ENCODE measurements around the gene TMEM86B.

GRCh38 chr19:55256562-55257460 is 28.2 kb upstream of the TMEM86B start:
- TF ChIP-seq MXI1 (IDR thresholded peaks at IDR 0.05; ENCODE audit: low read depth, low read length) = no peak
- TF ChIP-seq CTCF (IDR thresholded peaks at IDR 0.05) = no peak
- no peak for TF ChIP-seq YY1 (IDR thresholded peaks at IDR 0.05; ENCODE audit: low read depth)
- no peak for TF ChIP-seq EP300 (IDR thresholded peaks at IDR 0.05; ENCODE audit: borderline replicate concordance in 1 of 2, low read depth in 1 of 2, low read length in 1 of 2)
- no peak for TF ChIP-seq EZH2phosphoT487 (IDR thresholded peaks at IDR 0.05; ENCODE audit: borderline replicate concordance, low read depth)
- TF ChIP-seq SIN3A (IDR thresholded peaks at IDR 0.05; ENCODE audit: borderline replicate concordance, low read depth, low read length) = no peak
- TF ChIP-seq RAD21 (IDR thresholded peaks at IDR 0.05; ENCODE audit: low read length) = no peak
